Measurements from ENCODE around the gene SLC27A3.

Gene SLC27A3

GRCh38 chr1:153798468-153798780 lies 23.2 kb downstream of the SLC27A3 start:
- no peak for DNase-seq (ENCODE audit: low read depth in 3 of 3, low spot score in 1 of 3)

DNA sequence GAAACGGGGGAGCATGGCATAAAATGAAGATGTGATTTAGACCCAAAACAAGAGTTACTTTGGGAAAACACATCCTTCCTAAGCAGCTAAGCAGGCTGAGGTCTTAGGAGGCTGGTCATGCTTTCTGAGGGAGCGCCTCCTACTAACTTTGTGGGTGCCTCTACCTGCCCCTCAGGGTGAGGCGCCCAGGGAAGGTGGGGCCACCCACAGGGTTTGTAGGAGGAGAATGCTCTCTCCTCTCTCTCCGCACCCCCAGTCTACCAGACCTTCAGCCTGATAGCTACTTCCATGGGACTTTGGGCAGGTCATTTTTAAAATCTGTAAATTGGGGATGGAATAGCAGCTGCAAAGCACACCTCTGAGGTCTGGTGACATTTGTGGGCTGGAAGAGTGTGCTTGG lies 23.8 kb downstream of the SLC27A3 start:
- DNase-seq (ENCODE audit: low read depth in 3 of 3, low spot score in 1 of 3), result no peak

GRCh38 chr1:153799566-153800465 lies 24.6 kb downstream of the SLC27A3 start:
- DNase-seq (ENCODE audit: low read depth in 3 of 3, low spot score in 1 of 3), result no peak

GRCh38 chr1:153800516-153800915 lies 25.3 kb downstream of the SLC27A3 start:
- no peak for DNase-seq (ENCODE audit: low read depth in 3 of 3, low spot score in 1 of 3)

DNA sequence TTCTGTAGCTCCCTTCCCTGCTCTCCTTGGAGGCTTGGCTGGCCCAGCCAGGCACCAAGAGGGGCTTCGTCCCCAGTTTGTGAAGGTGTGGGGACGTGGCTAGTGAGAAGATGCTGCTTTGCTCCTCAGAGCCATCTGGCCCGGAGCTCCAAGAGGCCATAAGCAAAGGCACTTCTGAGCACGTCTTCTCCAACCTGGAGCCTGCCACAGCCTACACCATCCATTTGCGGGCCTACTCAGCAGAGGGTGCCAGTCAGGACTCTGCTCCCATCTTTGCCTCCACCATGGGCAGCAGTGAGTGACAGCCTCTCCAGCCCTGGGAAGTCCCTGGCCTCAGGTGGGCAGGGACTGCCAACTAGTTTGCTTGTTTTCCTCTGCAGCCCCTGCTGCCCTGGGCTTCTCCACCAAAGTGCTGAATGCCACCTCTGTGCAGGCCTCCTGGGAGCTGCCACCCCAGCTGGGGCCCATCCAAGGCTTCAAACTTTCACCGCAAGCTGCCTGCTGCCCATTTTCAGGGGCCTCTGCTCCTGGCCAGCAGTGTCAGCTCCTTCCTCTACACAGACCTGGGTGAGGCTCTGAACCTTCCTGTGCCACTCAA lies 25.9 kb downstream of the SLC27A3 start:
- no peak for DNase-seq (ENCODE audit: low read depth in 3 of 3, low spot score in 1 of 3)

DNA sequence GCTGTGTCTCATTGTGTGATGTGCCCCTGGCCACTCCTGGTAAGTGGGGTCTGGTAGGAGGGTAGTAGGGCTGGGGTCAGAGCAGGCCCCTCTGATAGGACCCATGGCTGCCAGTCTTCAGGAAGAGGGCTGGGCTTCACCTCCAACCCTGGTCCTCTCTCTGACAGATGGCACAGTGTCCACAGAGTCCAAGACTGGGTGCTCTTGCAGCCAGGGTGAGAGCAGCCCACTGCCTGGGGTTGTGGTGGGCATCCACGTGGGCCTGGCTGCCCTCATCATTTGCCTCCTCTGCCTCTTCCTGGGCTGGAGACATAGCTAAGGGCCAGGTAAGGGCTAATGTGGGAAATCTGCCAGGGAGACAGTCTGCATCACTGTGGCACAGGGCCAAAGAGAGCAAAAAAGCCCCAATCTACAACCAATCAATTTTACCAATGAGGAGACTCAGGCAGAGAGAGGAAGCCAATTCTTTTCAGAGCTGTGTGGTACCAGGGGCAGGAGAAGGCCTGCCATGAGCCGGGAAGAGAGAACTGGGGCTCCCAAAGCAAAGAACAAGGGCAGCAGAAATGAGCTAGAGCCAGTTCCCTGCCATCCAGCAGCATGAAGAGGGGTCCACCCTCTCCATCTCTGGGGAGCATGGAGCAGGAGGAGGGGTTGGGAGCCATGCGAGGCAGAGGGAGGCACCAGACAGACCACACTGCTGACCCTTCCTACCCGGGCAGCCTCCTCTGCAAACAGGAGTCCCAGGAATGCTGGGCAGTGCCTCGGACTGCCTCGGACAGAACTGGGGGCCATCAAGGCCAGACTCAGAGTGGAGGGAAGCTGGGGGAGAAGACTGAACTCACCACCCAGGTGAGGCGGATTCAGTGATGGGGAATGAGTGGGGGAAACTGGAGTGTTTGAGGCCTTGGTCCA lies 26.8 kb downstream of the SLC27A3 start:
- DNase-seq (ENCODE audit: low read depth in 3 of 3, low spot score in 1 of 3), result no peak

DNA sequence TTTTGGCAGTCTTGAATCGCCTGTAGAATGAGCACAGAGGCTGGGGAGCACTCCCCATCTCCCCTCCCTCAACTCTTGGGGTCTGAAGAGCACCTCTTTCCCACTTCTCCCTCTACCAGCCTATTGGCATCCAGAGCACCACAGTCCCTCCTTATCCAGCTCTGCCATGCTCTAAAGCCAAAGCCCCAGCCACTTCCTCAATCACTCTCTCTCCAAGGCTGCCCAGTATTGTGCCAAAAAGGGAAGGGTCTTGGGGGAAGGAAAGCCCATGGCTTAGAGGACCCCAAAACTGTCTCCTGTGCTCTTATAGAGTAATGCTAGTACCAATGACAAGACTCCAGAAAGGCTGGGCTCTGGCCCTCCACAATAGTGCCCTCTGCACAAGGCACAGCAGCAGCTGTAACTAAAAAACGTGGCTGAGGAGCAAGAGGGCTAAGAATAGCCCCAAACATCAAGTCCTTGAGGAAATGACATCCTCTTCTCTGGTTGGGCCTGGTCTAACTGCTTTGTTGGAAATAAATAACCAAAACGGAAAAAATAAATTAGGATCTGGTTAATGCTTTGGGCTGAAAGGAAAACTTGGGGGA lies 28.4 kb downstream of the SLC27A3 start:
- no peak for DNase-seq (ENCODE audit: low read depth in 3 of 3, low spot score in 1 of 3)

DNA sequence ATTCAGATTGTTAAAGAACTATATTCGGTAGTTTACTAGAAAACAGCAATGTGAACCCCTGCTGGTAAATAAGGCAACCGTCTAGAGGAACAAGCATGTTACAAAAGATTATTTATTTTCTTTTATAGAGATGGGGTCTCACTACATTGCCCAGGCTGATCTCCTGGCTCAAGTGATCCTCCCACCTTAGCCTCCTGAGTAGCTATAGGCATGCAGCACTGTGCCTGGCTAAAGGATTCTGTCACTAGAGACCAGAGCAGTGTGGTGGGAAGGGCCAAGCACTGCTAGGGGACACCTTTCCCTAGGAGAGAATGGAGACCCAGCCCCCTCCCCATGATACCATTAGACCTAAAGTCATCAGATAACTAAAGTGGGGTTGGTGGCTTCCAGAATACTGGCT lies 28.9 kb downstream of the SLC27A3 start:
- no peak for DNase-seq (ENCODE audit: low read depth in 3 of 3, low spot score in 1 of 3)

GRCh38 chr1:153805042-153805745 lies 30.0 kb downstream of the SLC27A3 start:
- DNase-seq (ENCODE audit: low read depth in 3 of 3, low spot score in 1 of 3), result peak in 2 of 3 donors; percentile 16 to 36

DNA sequence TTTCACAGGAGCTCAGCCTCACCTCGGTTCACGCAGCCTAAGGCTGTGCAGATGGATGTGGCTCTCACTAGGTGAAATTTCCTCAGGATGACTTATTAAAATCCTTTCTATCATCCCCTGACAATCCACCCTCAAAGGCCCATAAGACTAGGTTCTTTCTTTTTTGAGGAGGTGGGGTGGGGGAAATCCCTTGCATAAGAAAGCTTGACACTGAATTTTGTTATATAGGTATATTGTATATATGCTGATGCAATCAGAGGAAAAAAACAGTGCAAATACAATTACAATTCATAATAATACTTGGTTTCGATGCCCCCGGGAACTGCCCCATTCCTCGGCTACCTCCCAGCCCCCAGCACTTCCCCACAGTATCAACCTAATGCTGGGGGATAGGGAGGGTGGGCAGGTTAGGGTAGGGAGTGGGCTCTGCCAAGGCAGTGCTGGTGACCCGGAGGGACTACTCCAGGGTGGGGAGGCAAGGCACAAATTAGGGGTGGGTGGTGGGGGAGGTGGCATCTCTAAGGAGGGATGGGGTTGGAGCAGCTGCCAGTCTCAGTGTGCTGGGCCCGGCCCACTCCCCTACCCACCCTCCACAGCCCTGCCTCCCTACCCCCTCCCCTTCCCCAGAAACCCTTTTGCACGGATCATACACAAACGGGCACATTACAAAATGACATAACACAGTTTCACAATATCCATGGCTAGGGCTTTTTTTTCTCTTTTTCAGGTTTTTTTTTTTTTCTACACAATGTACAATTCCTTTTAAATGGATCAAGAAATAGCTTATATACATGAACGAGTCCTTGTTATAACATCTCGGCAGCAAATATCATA lies 30.9 kb downstream of the SLC27A3 start:
- DNase-seq (ENCODE audit: low read depth in 3 of 3, low spot score in 1 of 3), result no peak

- no peak for DNase-seq (ENCODE audit: low read depth in 3 of 3, low spot score in 1 of 3)
Observed at GRCh38 chr1:153816283-153816889, 41.2 kb downstream of the SLC27A3 start.

GRCh38 chr1:153818876-153819275 lies 43.7 kb downstream of the SLC27A3 start:
- no peak for DNase-seq (ENCODE audit: low read depth in 3 of 3, low spot score in 1 of 3)

DNA sequence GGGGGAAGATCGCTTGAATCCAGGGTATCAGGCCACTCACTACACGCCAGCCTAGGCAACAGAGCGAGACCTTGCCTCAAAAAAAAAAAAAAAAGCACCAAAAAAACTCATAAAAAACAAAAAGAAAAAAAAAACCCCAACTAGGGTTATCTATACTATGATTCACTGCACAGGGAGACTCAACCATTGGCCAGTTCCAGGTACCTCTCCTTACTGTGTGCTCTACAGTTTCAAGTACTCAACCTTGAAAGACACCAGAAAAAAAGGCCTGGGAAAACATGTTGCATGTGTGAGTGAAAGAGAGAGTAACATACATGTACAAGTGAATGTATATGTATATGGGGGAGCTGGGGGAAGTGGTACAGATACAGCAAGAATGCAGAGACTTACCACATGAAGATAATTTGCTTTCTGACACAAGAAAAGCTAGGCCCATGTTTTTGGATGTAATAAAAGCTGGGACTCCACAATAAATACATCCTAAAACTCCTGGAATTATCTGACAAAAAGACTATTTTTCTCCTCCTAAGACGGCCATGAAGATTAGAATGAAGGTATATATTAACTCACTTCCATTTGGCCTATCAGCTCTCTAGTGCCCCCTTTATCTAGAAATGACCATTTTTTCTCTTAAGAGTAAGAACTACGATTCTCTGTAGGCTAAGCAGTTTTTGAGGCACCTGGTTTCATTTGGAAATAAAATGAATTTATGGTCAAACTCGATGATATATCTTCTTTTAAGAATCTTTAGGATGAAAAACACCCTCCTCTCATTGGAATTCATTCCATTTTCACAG lies 52.2 kb downstream of the SLC27A3 start:
- no peak for DNase-seq (ENCODE audit: low read depth in 3 of 3, low spot score in 1 of 3)

All from stimulated activated CD4-positive, alpha-beta T cell treated with anti-CD3 and anti-CD28 coated beads, TNF-alpha, amount 100 ng/mL, for 1 hour (primary cell).